Liver (tissue), 5 donors: Measurements from ENCODE around the gene SLC12A7. TPM values are rescaled to one million over a fixed set of nuclear protein-coding genes. Genes with fewer than 3 reads are reported as not detected.

ENCODE experiments used
- polyA plus RNA-seq, 2 donors: library from polyadenylated mRNA; stranded (reverse) in 1 of 2; unstranded in 1 of 2; fragments of 200-250 nt in 1 of 2; fragments of >200 nt in 1 of 2; fragmentation: Nextera tagmentation in 1 of 2; extraction: Ambion mirVana in 1 of 2; gene quantifications; one replicate each; pipeline versions ENCODE4 v1.2.1 to v1.2.3, GENCODE V29; 2013 to 2015
- small RNA-seq: library from RNA; depleted of rRNA; stranded (forward); fragments of <200 nt; gene quantifications from one replicate; pipeline ENCODE3, GENCODE V24; 2014
- total RNA-seq, 2 donors: library from RNA; depleted of rRNA; stranded (reverse); fragments of >200 nt; gene quantifications; one replicate each; pipeline ENCODE4 v1.2.3, GENCODE V29; 2014
- donor health status: healthy.
- donor health status: healthy.
- donor health status: healthy.

Gene SLC12A7
- total and polyA plus RNA-seq, 4 donors = 12.3 to 64.2 (median 28.9) TPM

Small RNAs within 50 kb of the gene (small RNA-seq; reads per million reads assigned to genes)
- gene MIR4635 = 0.07 reads per million

Other genes starting within 250 kb of the SLC12A7 start
- gene BRD9, start 219.3 kb downstream of the SLC12A7 start, total RNA-seq = 10 to 100 TPM; 11.8 to 17.7 TPM
- 1 to 10 TPM; 7.0 to 7.3 TPM for gene BRD9, start 219.3 kb downstream of the SLC12A7 start, polyA plus RNA-seq
- gene TRIP13, start 219.2 kb downstream of the SLC12A7 start, total RNA-seq = 10 to 100 TPM in 1 of 2 donors, under 1 TPM in 1; 0.42 to 12.4 TPM
- 1 to 10 TPM in 1 of 2 donors, under 1 TPM in 1; 0.67 to 1.0 TPM for gene TRIP13, start 219.2 kb downstream of the SLC12A7 start, polyA plus RNA-seq
- 1 to 10 TPM in 1 of 2 donors, under 1 TPM in 1; 0.09 to 1.3 TPM for gene NKD2, start 103.3 kb downstream of the SLC12A7 start, total RNA-seq
- under 1 TPM; 0.28 to 0.57 TPM for gene NKD2, start 103.3 kb downstream of the SLC12A7 start, polyA plus RNA-seq
- 1 to 10 TPM; 1.5 to 4.9 TPM for gene SLC6A19, start 89.5 kb upstream of the SLC12A7 start, total RNA-seq
- gene SLC6A19, start 89.5 kb upstream of the SLC12A7 start, polyA plus RNA-seq = under 1 TPM; 0.17 to 0.31 TPM
- gene SLC6A18, start 113.3 kb upstream of the SLC12A7 start, total RNA-seq = not detected
- gene SLC6A18, start 113.3 kb upstream of the SLC12A7 start, polyA plus RNA-seq = not detected
- gene TERT, start 183.0 kb upstream of the SLC12A7 start, total RNA-seq = under 1 TPM in 1 of 2 donors, not detected in 1; 0.14 TPM
- gene TERT, start 183.0 kb upstream of the SLC12A7 start, polyA plus RNA-seq = not detected
- 100 to 1,000 TPM; 135 to 255 TPM for gene CLPTM1L, start 233.0 kb upstream of the SLC12A7 start, total RNA-seq
- gene CLPTM1L, start 233.0 kb upstream of the SLC12A7 start, polyA plus RNA-seq = 100 to 1,000 TPM in 1 of 2 donors, 10 to 100 TPM in 1; 69.2 to 157 TPM